AG10803 (cell line): ENCODE data around the gene MED19.

Experiments used
- DNase-seq: peaks from one replicate; pipeline ENCODE4 v3.0.0; 2010; ENCODE audit warnings: low read depth
- H3K4me3 ChIP-seq: 2 replicates; pipeline ENCODE4 v1.5.1; 2011; ENCODE audit warnings: mild to moderate bottlenecking, low read length, control low read depth
- TF ChIP-seq, protein P1 (sequence below): conservative IDR thresholded peaks from 2 replicates; pipeline ENCODE4 v1.5.1; 2011; ENCODE audit warnings: mild to moderate bottlenecking, low read length, control low read depth, inconsistent platforms

The MED19 gene, protein sequence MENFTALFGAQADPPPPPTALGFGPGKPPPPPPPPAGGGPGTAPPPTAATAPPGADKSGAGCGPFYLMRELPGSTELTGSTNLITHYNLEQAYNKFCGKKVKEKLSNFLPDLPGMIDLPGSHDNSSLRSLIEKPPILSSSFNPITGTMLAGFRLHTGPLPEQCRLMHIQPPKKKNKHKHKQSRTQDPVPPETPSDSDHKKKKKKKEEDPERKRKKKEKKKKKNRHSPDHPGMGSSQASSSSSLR

DNA sequence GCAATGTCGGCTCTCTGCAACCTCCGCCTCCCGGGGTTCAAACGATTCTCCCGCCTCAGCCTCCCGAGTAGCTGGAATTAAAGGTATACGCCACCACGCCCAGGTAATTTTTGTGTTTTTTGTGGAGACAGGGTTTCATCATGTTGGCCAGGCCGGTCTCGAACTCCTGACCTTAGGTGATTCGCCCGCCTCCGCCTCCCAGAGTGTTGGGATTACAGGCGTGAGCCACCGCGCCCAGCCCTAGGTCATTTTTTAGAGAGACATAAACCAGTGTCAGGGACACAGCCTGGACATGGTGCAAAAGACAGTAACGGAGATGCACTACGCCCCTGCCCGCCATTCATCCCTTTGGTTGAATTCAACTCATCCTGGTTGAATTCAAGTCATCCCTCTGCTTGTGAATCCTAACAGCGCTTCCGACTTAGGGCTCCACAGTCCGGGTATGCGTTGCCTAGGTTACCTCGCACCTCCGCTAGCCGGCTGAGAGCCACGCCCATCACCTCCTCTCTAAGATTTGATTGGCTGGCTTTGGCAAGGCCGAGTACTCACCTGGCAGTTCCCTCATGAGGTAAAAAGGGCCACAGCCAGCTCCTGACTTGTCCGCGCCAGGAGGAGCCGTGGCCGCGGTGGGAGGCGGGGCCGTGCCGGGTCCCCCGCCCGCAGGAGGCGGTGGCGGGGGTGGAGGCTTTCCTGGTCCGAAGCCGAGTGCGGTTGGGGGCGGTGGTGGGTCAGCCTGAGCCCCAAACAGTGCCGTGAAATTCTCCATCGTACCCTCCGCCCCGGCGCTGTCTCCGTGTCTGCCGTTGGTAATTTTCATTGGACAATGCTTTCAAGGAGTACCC, at the start of gene MED19:
Gene MED19, minus strand, starts transcription at position 802 of the 842 bp plus-strand sequence. Its CDS starts 36 bp downstream, at position 766.
- TF ChIP-seq, protein P1, sequence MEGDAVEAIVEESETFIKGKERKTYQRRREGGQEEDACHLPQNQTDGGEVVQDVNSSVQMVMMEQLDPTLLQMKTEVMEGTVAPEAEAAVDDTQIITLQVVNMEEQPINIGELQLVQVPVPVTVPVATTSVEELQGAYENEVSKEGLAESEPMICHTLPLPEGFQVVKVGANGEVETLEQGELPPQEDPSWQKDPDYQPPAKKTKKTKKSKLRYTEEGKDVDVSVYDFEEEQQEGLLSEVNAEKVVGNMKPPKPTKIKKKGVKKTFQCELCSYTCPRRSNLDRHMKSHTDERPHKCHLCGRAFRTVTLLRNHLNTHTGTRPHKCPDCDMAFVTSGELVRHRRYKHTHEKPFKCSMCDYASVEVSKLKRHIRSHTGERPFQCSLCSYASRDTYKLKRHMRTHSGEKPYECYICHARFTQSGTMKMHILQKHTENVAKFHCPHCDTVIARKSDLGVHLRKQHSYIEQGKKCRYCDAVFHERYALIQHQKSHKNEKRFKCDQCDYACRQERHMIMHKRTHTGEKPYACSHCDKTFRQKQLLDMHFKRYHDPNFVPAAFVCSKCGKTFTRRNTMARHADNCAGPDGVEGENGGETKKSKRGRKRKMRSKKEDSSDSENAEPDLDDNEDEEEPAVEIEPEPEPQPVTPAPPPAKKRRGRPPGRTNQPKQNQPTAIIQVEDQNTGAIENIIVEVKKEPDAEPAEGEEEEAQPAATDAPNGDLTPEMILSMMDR, result no peak
- peak within 1 kb of the TSS; percentile 100 for H3K4me3 ChIP-seq
- peak; percentile 65 for DNase-seq

DNA sequence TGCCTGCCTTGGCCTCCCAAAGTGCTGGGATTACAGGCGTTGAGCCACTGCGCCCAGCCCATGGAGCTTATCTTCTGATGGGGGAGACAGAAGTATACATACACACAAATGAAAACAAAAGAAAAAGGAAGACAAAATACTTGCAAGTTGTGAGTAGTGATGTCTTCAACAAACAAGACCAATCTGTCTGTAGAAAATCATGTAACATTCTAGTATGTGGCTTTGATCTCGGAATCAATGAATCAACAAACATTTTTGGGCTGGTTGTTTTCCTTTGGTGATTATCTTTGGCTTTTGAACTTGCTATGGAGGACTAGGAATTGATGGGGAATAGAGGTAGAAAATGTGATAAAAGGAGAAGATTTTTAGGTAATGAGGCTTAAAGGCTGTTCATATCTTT, 46.2 kb upstream of the MED19 start:
- TF ChIP-seq, protein P1, result no peak
- H3K4me3 ChIP-seq, result no peak overlapping the region
- no peak for DNase-seq

DNA sequence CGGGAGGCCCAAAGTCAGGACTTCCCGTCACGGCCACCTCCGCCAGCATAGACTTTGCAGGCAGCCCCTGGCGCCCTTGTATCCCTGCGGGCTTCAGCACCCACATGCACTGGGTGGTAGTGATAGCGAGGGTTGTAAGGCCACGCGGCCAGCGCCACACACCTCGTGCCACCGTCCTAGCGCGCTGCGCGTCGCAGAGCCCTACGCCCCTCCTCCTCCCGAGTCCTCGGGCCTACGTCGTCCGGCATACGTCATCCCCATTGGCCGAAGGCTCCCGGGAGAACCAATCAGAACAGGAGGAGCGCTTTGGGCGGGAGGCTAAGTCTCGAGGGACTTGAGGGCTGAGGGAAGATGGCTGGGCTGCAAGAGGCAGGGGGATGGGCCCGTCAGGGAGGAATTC, 40.9 kb upstream of the MED19 start:
- TF ChIP-seq, protein P1, result no peak

DNA sequence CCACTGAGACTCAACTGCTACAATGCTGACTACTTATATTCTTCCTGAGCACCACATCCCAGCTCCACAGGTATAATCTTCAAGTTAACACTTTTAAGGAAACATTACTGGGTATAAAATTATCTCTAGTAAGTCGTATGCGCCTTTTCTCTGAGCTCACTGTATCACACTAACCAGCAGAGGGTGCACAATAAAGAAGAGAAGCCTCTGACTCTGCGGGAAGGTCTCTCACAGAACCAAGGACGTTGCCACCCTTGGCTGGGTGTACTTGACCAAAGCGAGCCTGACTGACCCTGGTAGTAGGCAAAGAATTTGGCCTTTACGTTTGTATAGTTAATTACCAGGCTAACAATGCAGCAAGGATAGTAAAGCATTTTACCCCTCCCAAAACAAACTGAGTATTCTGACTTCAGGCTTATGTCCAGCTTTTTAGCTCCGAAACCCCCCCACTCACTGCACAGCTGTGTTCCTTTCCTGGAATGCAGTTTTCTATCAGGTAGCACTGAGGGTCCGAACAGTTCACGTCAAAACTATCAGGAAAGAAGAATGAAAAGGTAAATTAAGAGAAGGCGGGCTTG, 39.8 kb upstream of the MED19 start, which contains the start of gene BTBD18:
Gene BTBD18, minus strand, starts transcription at position 144 of the 578 bp plus-strand sequence. CDS start 631 bp downstream, outside the sequence.
- no peak within 1 kb of the TSS for H3K4me3 ChIP-seq
- peak; percentile 51 for DNase-seq
- TF ChIP-seq, protein P1, result peak; percentile 56

More for the DNA sequence above, 40.9 kb upstream of the MED19 start:
- DNase-seq, result no peak
- no peak overlapping the region for H3K4me3 ChIP-seq

DNA sequence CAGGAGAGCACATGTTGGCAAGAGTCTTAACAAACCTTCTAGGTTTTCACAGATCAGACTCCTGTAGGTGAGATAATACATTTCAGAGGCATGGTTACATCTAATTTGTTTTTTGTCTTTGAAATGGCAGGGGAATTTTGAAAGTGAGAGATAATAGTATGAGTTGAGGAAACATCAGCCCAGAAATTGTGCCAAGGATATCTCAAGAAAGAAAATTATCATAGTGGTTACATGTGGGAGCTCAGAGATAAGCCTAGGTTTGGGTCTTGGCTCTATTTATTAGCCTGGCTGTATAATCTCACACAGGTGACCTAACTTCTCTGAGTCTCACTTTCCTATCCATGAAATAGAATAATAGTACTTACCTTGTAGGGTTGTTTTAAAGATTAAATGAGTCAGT, 39.2 kb upstream of the MED19 start:
- TF ChIP-seq, protein P1, result no peak
- no peak for DNase-seq

DNA sequence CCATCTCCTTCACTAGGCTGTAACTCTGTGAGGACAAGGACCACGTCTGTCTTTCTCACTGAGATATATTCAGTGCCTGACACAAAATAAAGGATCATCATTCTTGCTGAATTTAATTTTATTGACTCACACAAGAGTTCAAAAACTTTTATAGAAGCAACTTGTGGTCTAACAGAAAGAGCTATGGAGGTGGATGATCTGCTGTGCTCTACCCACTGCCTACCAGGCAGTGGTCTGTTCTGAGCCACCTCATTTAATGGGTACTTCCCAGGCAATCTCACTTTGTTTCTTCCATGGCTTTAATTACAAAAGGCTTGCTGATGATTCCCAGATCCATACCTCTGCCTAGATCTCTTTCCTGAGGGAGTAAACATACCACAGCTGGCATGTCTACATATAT, 34.9 kb upstream of the MED19 start:
- H3K4me3 ChIP-seq, result no peak overlapping the region
- DNase-seq, result no peak
- TF ChIP-seq, protein P1, result no peak

More for the DNA sequence above, 39.2 kb upstream of the MED19 start:
- H3K4me3 ChIP-seq, result no peak overlapping the region
